Stimulated activated CD8-positive, alpha-beta memory T cell treated with anti-CD3 and anti-CD28 coated beads, Interleukin-7, amount 100 ng/mL, for 4 hours (primary cell): ENCODE measurements around the gene KRT1.

Experiments
- DNase-seq, 2 donors: peaks; one replicate each; pipeline ENCODE4 v3.0.0-alpha.2; 2020; ENCODE audit warnings: low read depth in 2 of 2

KRT1 gene

GRCh38 chr12:52636189-52636588 is 44.0 kb downstream of the KRT1 start:
- no peak for DNase-seq

- DNase-seq, result no peak
Measured at GRCh38 chr12:52634266-52635056, 45.7 kb downstream of the KRT1 start.

GRCh38 chr12:52633383-52633782 is 46.8 kb downstream of the KRT1 start:
- DNase-seq, result no peak

GRCh38 chr12:52632656-52633055 is 47.6 kb downstream of the KRT1 start:
- no peak for DNase-seq

- no peak for DNase-seq
Measured at GRCh38 chr12:52631676-52632459, 48.3 kb downstream of the KRT1 start.

- no peak for DNase-seq
Measured at GRCh38 chr12:52631264-52631663, 48.9 kb downstream of the KRT1 start.

- DNase-seq, result no peak
Measured at GRCh38 chr12:52630599-52631200, 49.5 kb downstream of the KRT1 start.

- no peak for DNase-seq
Measured at GRCh38 chr12:52630008-52630500, 50.2 kb downstream of the KRT1 start.

- no peak for DNase-seq
Measured at GRCh38 chr12:52629281-52630007, 50.8 kb downstream of the KRT1 start.

GRCh38 chr12:52628841-52629240 is 51.4 kb downstream of the KRT1 start:
- no peak for DNase-seq

- no peak for DNase-seq
Measured at GRCh38 chr12:52628111-52628507, 52.1 kb downstream of the KRT1 start.

GRCh38 chr12:52627395-52628110 is 52.7 kb downstream of the KRT1 start:
- no peak for DNase-seq
